GM04503 (cell line): ENCODE data around the gene IBTK.
"Not testable (repeated sequence)": the region's sequence is repeated elsewhere in the genome, so short reads cannot be mapped to it uniquely, and the experiment has no call there.

Source experiments
- DNase-seq: peaks from one replicate; pipeline ENCODE4 v3.0.0-alpha.2; 2012; ENCODE audit warnings: low read depth

Gene IBTK

GRCh38 chr6:82246802-82247504 is 591 bp downstream of the IBTK start:
- DNase-seq, result peak; percentile 26

GRCh38 chr6:82246370-82246769 is 1.2 kb downstream of the IBTK start:
- DNase-seq, result no peak

- DNase-seq, result no peak
These were observed 2.2 kb downstream of the IBTK start for GRCh38 chr6:82245376-82245775.

- DNase-seq, result no peak
These were observed 3.7 kb downstream of the IBTK start for GRCh38 chr6:82243884-82244283.

- no peak for DNase-seq
These were observed 7.4 kb downstream of the IBTK start for GRCh38 chr6:82240186-82240585.

GRCh38 chr6:82239597-82239996 is 7.9 kb downstream of the IBTK start:
- DNase-seq, result no peak

- DNase-seq, result no peak
These were observed 10.5 kb downstream of the IBTK start for GRCh38 chr6:82237013-82237412.

- no peak for DNase-seq
These were observed 19.8 kb downstream of the IBTK start for GRCh38 chr6:82227770-82228169.

- no peak for DNase-seq
These were observed 27.4 kb downstream of the IBTK start for GRCh38 chr6:82220167-82220566.

GRCh38 chr6:82217018-82217586 is 30.4 kb downstream of the IBTK start:
- no peak for DNase-seq

GRCh38 chr6:82216549-82216948 is 31.0 kb downstream of the IBTK start:
- no peak for DNase-seq

GRCh38 chr6:82211326-82211725 is 36.2 kb downstream of the IBTK start:
- DNase-seq, result no peak

GRCh38 chr6:82208913-82209312 is 38.6 kb downstream of the IBTK start:
- no peak for DNase-seq

- DNase-seq, result no peak
These were observed 41.6 kb downstream of the IBTK start for GRCh38 chr6:82205930-82206392.

- DNase-seq, result no peak
These were observed 43.5 kb downstream of the IBTK start for GRCh38 chr6:82204020-82204419.

GRCh38 chr6:82197784-82198183 is 49.8 kb downstream of the IBTK start:
- no peak for DNase-seq

- DNase-seq, result not testable (repeated sequence)
These were observed 50.3 kb downstream of the IBTK start for GRCh38 chr6:82197245-82197644.

- no peak for DNase-seq
These were observed 51.4 kb downstream of the IBTK start for GRCh38 chr6:82196161-82196560.

GRCh38 chr6:82195619-82196018 is 51.9 kb downstream of the IBTK start:
- no peak for DNase-seq

- DNase-seq, result no peak
These were observed 61.5 kb downstream of the IBTK start for GRCh38 chr6:82185948-82186535.

- DNase-seq, result no peak
These were observed 63.8 kb downstream of the IBTK start for GRCh38 chr6:82183642-82184282.

GRCh38 chr6:82182756-82183155 is 64.8 kb downstream of the IBTK start:
- no peak for DNase-seq

- DNase-seq, result no peak
These were observed 68.1 kb downstream of the IBTK start for GRCh38 chr6:82179415-82179814.
